ENCODE data around the gene TREML1.

Gene TREML1

GRCh38 chr6:41194386-41194785, 40.2 kb upstream of the TREML1 start:
- Histone ChIP-seq H3K27ac (ENCODE audit: low read depth, low read length) (no peak overlapping the region), H3K4me1 (ENCODE audit: control insufficient read depth, low read length) (peaks cover 6% of the 10 kb centered on the region), H3K4me3 (ENCODE audit: low read length) (no peak overlapping the region), H3K79me2 (ENCODE audit: control insufficient read depth, low read length) (no peaks in the 10 kb centered on the region), H3K9me3 (ENCODE audit: control insufficient read depth, insufficient read depth, low read length) (peaks cover 11% of the 10 kb centered on the region; the same call in 1 of the 2 replicates), H3K4me2 (ENCODE audit: low read length) (no peak overlapping the region), H3K27me3 (ENCODE audit: control insufficient read depth, low read length) (no peaks in the 10 kb centered on the region), H4K20me1 (ENCODE audit: control insufficient read depth, insufficient read depth, low read depth, low read length) (no peaks in the 10 kb centered on the region), H3K9me2 (replicated peaks; ENCODE audit: control insufficient read depth, low read length) (no peaks in the 10 kb centered on the region), H3F3A (ENCODE audit: control insufficient read depth, insufficient read depth) (no peaks in the 10 kb centered on the region), H3K36me3 (ENCODE audit: control insufficient read depth, low read length) (no peaks in the 10 kb centered on the region)
- TF ChIP-seq EZH2phosphoT487 (IDR thresholded peaks at IDR 0.05; ENCODE audit: borderline replicate concordance, low read length) (no peak), CTCF (IDR thresholded peaks at IDR 0.05; ENCODE audit: low read depth, low read length, poor library complexity, severe bottlenecking) (no peak)

- H3K9me3 ChIP-seq (ENCODE audit: control insufficient read depth, insufficient read depth, low read length), result peaks cover 14% of the 10 kb centered on the region; the same call in 1 of the 2 replicates
- no peak overlapping the region for H3K4me3 ChIP-seq (ENCODE audit: low read length)
- H3K4me2 ChIP-seq (ENCODE audit: low read length), result no peak overlapping the region
- no peak for TF ChIP-seq CTCF (IDR thresholded peaks at IDR 0.05; ENCODE audit: low read depth, low read length, poor library complexity, severe bottlenecking)
- TF ChIP-seq EZH2phosphoT487 (IDR thresholded peaks at IDR 0.05; ENCODE audit: borderline replicate concordance, low read length), result no peak
- no peak overlapping the region for H3K27ac ChIP-seq (ENCODE audit: low read depth, low read length)
- no peaks in the 10 kb centered on the region for H4K20me1 ChIP-seq (ENCODE audit: control insufficient read depth, insufficient read depth, low read depth, low read length)
- H3K27me3 ChIP-seq (ENCODE audit: control insufficient read depth, low read length), result no peaks in the 10 kb centered on the region
- H3K79me2 ChIP-seq (ENCODE audit: control insufficient read depth, low read length), result no peaks in the 10 kb centered on the region
- peaks cover under 1% of the 10 kb centered on the region for H3K4me1 ChIP-seq (ENCODE audit: control insufficient read depth, low read length)
- H3F3A ChIP-seq (ENCODE audit: control insufficient read depth, insufficient read depth), result no peaks in the 10 kb centered on the region
- no peaks in the 10 kb centered on the region for H3K9me2 ChIP-seq (replicated peaks; ENCODE audit: control insufficient read depth, low read length)
- H3K36me3 ChIP-seq (ENCODE audit: control insufficient read depth, low read length), result no peaks in the 10 kb centered on the region
Observed at GRCh38 chr6:41193884-41194283, 39.7 kb upstream of the TREML1 start.

GRCh38 chr6:41193171-41193734, 39.1 kb upstream of the TREML1 start:
- Histone ChIP-seq H3K4me2 (ENCODE audit: low read length) (no peak overlapping the region), H3K27ac (ENCODE audit: low read depth, low read length) (no peak overlapping the region), H3K4me1 (ENCODE audit: control insufficient read depth, low read length) (no peaks in the 10 kb centered on the region), H3K27me3 (ENCODE audit: control insufficient read depth, low read length) (no peaks in the 10 kb centered on the region), H3K9me3 (ENCODE audit: control insufficient read depth, insufficient read depth, low read length) (peaks cover 14% of the 10 kb centered on the region; the same call in 1 of the 2 replicates), H3K36me3 (ENCODE audit: control insufficient read depth, low read length) (no peaks in the 10 kb centered on the region), H3K9me2 (replicated peaks; ENCODE audit: control insufficient read depth, low read length) (no peaks in the 10 kb centered on the region), H4K20me1 (ENCODE audit: control insufficient read depth, insufficient read depth, low read depth, low read length) (no peaks in the 10 kb centered on the region), H3K4me3 (ENCODE audit: low read length) (no peak overlapping the region), H3K79me2 (ENCODE audit: control insufficient read depth, low read length) (no peaks in the 10 kb centered on the region), H3F3A (ENCODE audit: control insufficient read depth, insufficient read depth) (no peaks in the 10 kb centered on the region)
- TF ChIP-seq EZH2phosphoT487 (IDR thresholded peaks at IDR 0.05; ENCODE audit: borderline replicate concordance, low read length), result no peak
- TF ChIP-seq CTCF (IDR thresholded peaks at IDR 0.05; ENCODE audit: low read depth, low read length, poor library complexity, severe bottlenecking), result no peak
